ENCODE results near the gene SH3BGRL2.

DNA sequence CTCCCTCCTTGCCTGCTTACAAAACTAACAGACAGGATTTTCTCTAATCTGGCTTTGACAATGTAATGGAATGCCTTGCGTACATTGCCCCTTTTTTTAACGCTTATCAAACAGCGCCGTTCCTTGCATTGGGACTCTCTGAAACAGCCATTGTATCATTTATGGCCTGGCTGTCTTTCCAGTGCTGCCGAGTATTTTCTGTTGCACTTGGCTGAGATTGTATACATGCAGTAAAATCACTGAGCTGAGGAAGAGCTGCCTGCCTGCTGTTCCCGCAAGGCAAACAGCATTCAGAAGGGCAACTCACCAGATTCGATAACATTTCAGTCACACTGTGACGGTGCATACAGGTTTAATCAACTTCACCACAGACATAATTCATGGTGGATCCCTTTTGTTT, 106.0 kb downstream of the SH3BGRL2 start:
- TF ChIP-seq, protein P1, sequence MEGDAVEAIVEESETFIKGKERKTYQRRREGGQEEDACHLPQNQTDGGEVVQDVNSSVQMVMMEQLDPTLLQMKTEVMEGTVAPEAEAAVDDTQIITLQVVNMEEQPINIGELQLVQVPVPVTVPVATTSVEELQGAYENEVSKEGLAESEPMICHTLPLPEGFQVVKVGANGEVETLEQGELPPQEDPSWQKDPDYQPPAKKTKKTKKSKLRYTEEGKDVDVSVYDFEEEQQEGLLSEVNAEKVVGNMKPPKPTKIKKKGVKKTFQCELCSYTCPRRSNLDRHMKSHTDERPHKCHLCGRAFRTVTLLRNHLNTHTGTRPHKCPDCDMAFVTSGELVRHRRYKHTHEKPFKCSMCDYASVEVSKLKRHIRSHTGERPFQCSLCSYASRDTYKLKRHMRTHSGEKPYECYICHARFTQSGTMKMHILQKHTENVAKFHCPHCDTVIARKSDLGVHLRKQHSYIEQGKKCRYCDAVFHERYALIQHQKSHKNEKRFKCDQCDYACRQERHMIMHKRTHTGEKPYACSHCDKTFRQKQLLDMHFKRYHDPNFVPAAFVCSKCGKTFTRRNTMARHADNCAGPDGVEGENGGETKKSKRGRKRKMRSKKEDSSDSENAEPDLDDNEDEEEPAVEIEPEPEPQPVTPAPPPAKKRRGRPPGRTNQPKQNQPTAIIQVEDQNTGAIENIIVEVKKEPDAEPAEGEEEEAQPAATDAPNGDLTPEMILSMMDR (IDR thresholded peaks at IDR 0.05), result no peak
- no peak for TF ChIP-seq EZH2 (IDR thresholded peaks at IDR 0.05; ENCODE audit: borderline replicate concordance, insufficient read depth, low read depth, low read length, poor library complexity, severe bottlenecking)

Measured in B cell (primary cell).